ENCODE results near the gene ARHGAP19. TPM values are rescaled to one million over a fixed set of nuclear protein-coding genes. Genes with fewer than 3 reads are reported as not detected.

Gene ARHGAP19
- total RNA-seq, 1 donor from 2014 or later: 34.8 TPM

- intact Hi-C loops (cut with micrococcal nuclease): no loop called here
Measured at GRCh38 chr10:97200616-97201015, 91.8 kb downstream of the ARHGAP19 start.

GRCh38 chr10:97199152-97199551 is 93.3 kb downstream of the ARHGAP19 start:
- intact Hi-C loops (cut with micrococcal nuclease): no loop called here

GRCh38 chr10:97197030-97197500 is 95.4 kb downstream of the ARHGAP19 start:
- intact Hi-C loops (cut with micrococcal nuclease): no loop called here

- intact Hi-C loops (cut with micrococcal nuclease): loop anchor here (1.0 kb wide), 2 partner anchors 14 to 115 kb away; no protein-coding TSS in a partner anchor
Measured at GRCh38 chr10:97196223-97197029, 96.0 kb downstream of the ARHGAP19 start.

- intact Hi-C loops (cut with micrococcal nuclease): loop anchor here (1.0 kb wide), 2 partner anchors 15 to 114 kb away; no protein-coding TSS in a partner anchor
Measured at GRCh38 chr10:97195706-97196222, 96.7 kb downstream of the ARHGAP19 start.

- intact Hi-C loops (cut with micrococcal nuclease): no loop called here
Measured at GRCh38 chr10:97192952-97193435, 99.4 kb downstream of the ARHGAP19 start.

GRCh38 chr10:97190450-97190849 is 102.0 kb downstream of the ARHGAP19 start:
- intact Hi-C loops (cut with micrococcal nuclease): no loop called here

GRCh38 chr10:97188261-97188711 is 104.2 kb downstream of the ARHGAP19 start:
- intact Hi-C loops (cut with micrococcal nuclease): no loop called here

- intact Hi-C loops (cut with micrococcal nuclease): no loop called here
Measured at GRCh38 chr10:97186911-97187310, 105.5 kb downstream of the ARHGAP19 start.

GRCh38 chr10:97185326-97186058 is 106.9 kb downstream of the ARHGAP19 start, which contains the start of gene SLIT1:
SLIT1 (minus strand) TSS chr10:97185959; CDS start chr10:97185674, 285 bp downstream.
- intact Hi-C loops (cut with micrococcal nuclease): no loop called here

- intact Hi-C loops (cut with micrococcal nuclease): no loop called here
Measured at GRCh38 chr10:97184971-97185325, 107.5 kb downstream of the ARHGAP19 start.

GRCh38 chr10:97183314-97183713 is 109.1 kb downstream of the ARHGAP19 start:
- intact Hi-C loops (cut with micrococcal nuclease): no loop called here

GRCh38 chr10:97182288-97182990 is 110.0 kb downstream of the ARHGAP19 start:
- intact Hi-C loops (cut with micrococcal nuclease): no loop called here

GRCh38 chr10:97180986-97181385 is 111.5 kb downstream of the ARHGAP19 start:
- intact Hi-C loops (cut with micrococcal nuclease): no loop called here

- intact Hi-C loops (cut with micrococcal nuclease): no loop called here
Measured at GRCh38 chr10:97180363-97180755, 112.1 kb downstream of the ARHGAP19 start.

GRCh38 chr10:97179731-97180362 is 112.6 kb downstream of the ARHGAP19 start:
- intact Hi-C loops (cut with micrococcal nuclease): no loop called here

GRCh38 chr10:97179311-97179710 is 113.1 kb downstream of the ARHGAP19 start:
- intact Hi-C loops (cut with micrococcal nuclease): no loop called here

- intact Hi-C loops (cut with micrococcal nuclease): no loop called here
Measured at GRCh38 chr10:97178074-97178473, 114.4 kb downstream of the ARHGAP19 start.

- intact Hi-C loops (cut with micrococcal nuclease): no loop called here
Measured at GRCh38 chr10:97176226-97176625, 116.2 kb downstream of the ARHGAP19 start.

- intact Hi-C loops (cut with micrococcal nuclease): no loop called here
Measured at GRCh38 chr10:97175586-97175985, 116.9 kb downstream of the ARHGAP19 start.

GRCh38 chr10:97174941-97175340 is 117.5 kb downstream of the ARHGAP19 start:
- intact Hi-C loops (cut with micrococcal nuclease): no loop called here

Data from T-helper 1 cell treated with Interleukin-12 subunit alpha and Interleukin-12 subunit beta and Interleukin-4 antibody, amounts not matched to agents 30 ng/mL and 1 ng/mL, for 36 hours (primary cell).